GM12873 (cell line): Measurements from ENCODE around the gene TRRAP.

Experiments used
- CTCF ChIP-seq: IDR thresholded peaks from 2 replicates; pipeline ENCODE4 v1.5.1; 2012; ENCODE audit warnings: low read depth, mild to moderate bottlenecking, moderate library complexity, low read length, control low read depth; ENCODE audit not compliant: insufficient read depth; ENCODE audit errors: missing control alignments

The TRRAP gene

GRCh38 chr7:98955992-98956391 lies 77.7 kb downstream of the TRRAP start:
- no peak for TF ChIP-seq CTCF

GRCh38 chr7:98956469-98956868 lies 78.1 kb downstream of the TRRAP start:
- TF ChIP-seq CTCF: no peak

- no peak for TF ChIP-seq CTCF
These were observed 78.6 kb downstream of the TRRAP start for GRCh38 chr7:98956937-98957336.

- no peak for TF ChIP-seq CTCF
These were observed 79.4 kb downstream of the TRRAP start for GRCh38 chr7:98957766-98958165.

GRCh38 chr7:98958968-98959367 lies 80.6 kb downstream of the TRRAP start:
- TF ChIP-seq CTCF: no peak

- TF ChIP-seq CTCF: no peak
These were observed 85.0 kb downstream of the TRRAP start for GRCh38 chr7:98963305-98963704.

- TF ChIP-seq CTCF: no peak
These were observed 86.3 kb downstream of the TRRAP start for GRCh38 chr7:98964596-98964995.

GRCh38 chr7:98968621-98969020 lies 90.3 kb downstream of the TRRAP start:
- no peak for TF ChIP-seq CTCF
